ENCODE measurements around the gene POLA1. TPM values are rescaled to one million over a fixed set of nuclear protein-coding genes. Genes with fewer than 3 reads are reported as not detected.

Gene POLA1
- total RNA-seq, 4 donors from 2014 or later, result 9.5 to 18.4 (median 11.2) TPM

GRCh38 chrX:24657671-24658386, 35.9 kb upstream of the POLA1 start:
- TF ChIP-seq, protein P1, sequence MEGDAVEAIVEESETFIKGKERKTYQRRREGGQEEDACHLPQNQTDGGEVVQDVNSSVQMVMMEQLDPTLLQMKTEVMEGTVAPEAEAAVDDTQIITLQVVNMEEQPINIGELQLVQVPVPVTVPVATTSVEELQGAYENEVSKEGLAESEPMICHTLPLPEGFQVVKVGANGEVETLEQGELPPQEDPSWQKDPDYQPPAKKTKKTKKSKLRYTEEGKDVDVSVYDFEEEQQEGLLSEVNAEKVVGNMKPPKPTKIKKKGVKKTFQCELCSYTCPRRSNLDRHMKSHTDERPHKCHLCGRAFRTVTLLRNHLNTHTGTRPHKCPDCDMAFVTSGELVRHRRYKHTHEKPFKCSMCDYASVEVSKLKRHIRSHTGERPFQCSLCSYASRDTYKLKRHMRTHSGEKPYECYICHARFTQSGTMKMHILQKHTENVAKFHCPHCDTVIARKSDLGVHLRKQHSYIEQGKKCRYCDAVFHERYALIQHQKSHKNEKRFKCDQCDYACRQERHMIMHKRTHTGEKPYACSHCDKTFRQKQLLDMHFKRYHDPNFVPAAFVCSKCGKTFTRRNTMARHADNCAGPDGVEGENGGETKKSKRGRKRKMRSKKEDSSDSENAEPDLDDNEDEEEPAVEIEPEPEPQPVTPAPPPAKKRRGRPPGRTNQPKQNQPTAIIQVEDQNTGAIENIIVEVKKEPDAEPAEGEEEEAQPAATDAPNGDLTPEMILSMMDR (IDR thresholded peaks at IDR 0.05; ENCODE audit: low read depth), result no peak

GRCh38 chrX:24658421-24658820, 35.3 kb upstream of the POLA1 start:
- TF ChIP-seq, protein P1 (IDR thresholded peaks at IDR 0.05; ENCODE audit: low read depth), result no peak

DNA sequence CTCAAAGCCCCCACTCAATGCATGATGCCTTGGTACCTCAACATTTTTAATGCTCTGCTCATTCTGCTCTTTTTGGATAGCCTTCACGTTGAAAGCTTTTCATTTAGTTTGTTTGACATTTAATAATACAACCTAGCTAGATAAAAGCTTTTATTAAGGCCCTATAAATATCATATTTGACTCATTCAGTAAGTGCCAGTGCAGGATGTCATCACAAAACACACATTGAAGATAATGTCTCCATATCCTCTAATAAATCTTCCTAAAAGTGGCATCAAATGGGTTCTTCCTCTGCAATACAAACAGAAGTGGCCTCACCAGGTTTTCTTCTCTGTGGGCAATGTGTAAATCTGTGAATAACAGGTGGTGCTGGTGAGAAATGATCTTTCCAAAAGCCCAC, 34.6 kb upstream of the POLA1 start:
- TF ChIP-seq, protein P1 (IDR thresholded peaks at IDR 0.05; ENCODE audit: low read depth), result no peak

DNA sequence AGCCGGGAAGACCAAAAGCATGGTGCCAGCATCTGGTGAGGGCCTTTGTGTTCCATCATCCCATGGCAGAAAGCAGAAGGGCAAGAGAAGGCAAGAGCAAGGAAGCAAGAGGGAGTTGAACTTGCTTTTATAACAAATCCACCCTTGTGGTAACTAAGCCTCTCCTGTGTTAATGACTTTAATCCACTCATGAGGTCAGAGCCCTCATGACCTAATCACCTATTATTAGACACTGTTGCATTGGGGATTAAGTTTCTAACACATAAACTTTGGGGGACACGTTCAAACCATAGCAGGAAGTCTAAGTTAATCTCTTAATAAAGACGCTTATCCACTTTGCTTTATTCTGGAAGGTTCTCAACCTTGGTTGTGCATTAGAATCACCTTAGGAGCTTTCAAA, 34.1 kb upstream of the POLA1 start:
- TF ChIP-seq, protein P1 (IDR thresholded peaks at IDR 0.05; ENCODE audit: low read depth), result no peak

- TF ChIP-seq, protein P1 (IDR thresholded peaks at IDR 0.05; ENCODE audit: low read depth), result no peak
Measured at GRCh38 chrX:24661292-24661691, 32.4 kb upstream of the POLA1 start.

GRCh38 chrX:24662352-24662751, 31.4 kb upstream of the POLA1 start:
- TF ChIP-seq, protein P1 (IDR thresholded peaks at IDR 0.05; ENCODE audit: low read depth), result no peak

DNA sequence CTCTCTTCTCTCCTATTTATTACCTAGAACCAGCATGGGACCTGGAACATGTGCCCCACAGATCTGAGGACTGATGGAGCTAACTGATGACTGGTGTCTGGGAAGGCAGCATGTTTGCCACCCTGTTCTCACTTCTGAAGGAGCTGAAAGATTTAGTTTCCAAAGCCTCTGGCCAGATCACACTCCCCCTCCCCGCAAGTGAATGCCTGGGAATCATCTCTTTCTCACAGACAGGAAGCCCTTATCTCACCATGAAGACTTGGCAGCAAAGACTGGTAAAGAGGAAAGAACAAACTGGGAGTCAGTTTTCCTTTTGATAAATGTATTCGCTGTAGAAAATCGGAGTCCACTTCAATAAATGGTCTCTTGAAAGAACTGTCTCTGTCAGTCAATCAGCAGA, 25.6 kb upstream of the POLA1 start:
- TF ChIP-seq, protein P1 (IDR thresholded peaks at IDR 0.05; ENCODE audit: low read depth), result no peak

Measured in subcutaneous adipose tissue (tissue), 4 donors.